GM12865 (cell line): ENCODE results near the gene REG1A.

Source experiments
- DNase-seq: peaks from one replicate; pipeline ENCODE4 v3.0.0; 2010; ENCODE audit warnings: low read depth
- H3K4me3 ChIP-seq: 2 replicates; pipeline ENCODE4 v1.5.1; 2011; ENCODE audit warnings: mild to moderate bottlenecking, low read depth, low read length, control low read depth
- TF ChIP-seq, protein P1 (sequence below): IDR thresholded peaks from 2 replicates; pipeline ENCODE4 v1.5.1; 2011; ENCODE audit warnings: low read length, control low read depth, low read depth, inconsistent platforms; ENCODE audit not compliant: insufficient read depth; ENCODE audit errors: missing control alignments

The REG1A gene

DNA sequence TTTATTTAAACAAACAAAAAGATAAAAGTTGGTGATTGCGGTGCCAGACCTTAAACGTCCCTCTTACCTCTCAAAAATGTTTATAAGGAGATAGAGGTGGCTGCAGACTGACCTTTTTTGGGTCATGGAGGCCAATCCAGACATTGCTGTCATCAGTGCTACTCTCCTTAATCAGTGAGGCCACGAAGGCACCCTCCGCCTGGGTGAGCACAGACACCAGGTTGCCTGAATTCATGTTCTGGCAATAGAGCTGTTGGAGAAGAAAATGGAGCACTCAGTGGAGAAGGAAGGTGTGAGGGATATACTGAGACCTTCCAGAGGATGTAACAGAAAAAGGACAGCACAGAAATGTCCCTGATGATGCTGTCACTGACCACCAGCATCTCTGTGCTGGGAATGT lies 34.0 kb upstream of the REG1A start:
- TF ChIP-seq, protein P1, sequence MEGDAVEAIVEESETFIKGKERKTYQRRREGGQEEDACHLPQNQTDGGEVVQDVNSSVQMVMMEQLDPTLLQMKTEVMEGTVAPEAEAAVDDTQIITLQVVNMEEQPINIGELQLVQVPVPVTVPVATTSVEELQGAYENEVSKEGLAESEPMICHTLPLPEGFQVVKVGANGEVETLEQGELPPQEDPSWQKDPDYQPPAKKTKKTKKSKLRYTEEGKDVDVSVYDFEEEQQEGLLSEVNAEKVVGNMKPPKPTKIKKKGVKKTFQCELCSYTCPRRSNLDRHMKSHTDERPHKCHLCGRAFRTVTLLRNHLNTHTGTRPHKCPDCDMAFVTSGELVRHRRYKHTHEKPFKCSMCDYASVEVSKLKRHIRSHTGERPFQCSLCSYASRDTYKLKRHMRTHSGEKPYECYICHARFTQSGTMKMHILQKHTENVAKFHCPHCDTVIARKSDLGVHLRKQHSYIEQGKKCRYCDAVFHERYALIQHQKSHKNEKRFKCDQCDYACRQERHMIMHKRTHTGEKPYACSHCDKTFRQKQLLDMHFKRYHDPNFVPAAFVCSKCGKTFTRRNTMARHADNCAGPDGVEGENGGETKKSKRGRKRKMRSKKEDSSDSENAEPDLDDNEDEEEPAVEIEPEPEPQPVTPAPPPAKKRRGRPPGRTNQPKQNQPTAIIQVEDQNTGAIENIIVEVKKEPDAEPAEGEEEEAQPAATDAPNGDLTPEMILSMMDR = no peak
- no peak for DNase-seq
- H3K4me3 ChIP-seq = no peak overlapping the region

DNA sequence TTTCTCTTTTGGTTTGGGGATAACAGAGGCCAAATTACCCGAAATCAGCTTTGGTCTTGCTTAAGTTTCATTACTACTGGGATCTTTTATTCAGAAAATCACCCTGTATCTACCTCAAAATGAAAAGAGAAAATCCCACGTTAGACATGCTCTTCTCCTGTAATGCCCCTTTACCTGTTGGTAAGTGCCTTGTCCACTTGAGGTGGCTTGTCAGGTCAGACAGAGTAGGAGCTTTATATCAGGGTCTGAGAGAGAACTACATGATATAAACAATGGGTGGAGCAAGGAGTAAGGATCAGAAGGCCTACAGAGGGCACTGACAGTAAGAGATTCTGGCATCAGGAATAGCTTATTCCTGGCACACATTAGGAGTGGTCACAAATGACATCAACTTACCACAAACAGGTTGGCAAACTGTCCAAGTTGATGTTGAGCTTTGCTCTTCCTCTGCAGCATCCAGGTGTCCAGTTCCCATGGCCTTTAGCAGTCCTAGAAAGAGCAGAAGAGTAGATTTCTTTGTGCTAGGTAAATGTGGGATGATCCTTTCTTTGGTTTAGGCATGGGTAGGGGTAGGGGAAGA lies 32.4 kb upstream of the REG1A start, which contains the start of gene REG1B:
Gene REG1B, minus strand, starts transcription at position 209 of the 580 bp plus-strand sequence. CDS start 381 bp downstream, outside the sequence.
- TF ChIP-seq, protein P1 = no peak
- no peak for DNase-seq
- H3K4me3 ChIP-seq = no peak within 1 kb of the TSS

DNA sequence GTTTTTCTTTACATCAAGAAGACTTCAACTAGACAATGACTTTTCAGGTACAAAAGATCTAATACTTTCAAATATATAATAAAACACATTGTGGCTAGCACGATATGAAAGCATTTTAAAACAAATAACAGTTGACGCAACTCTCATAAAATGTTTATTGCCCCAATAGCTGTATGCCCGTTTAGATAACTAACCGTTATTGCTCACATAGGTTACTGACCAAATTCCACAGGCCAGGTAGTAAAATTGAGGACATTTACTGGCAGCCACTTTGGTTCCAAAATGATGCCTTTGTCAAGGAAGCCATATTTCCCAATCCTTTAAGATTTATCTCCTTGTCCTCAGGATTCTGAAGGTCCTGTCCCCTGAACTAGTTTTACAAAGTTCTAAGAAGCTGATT lies 29.6 kb upstream of the REG1A start:
- no peak for DNase-seq
- TF ChIP-seq, protein P1 = no peak
- no peak overlapping the region for H3K4me3 ChIP-seq

DNA sequence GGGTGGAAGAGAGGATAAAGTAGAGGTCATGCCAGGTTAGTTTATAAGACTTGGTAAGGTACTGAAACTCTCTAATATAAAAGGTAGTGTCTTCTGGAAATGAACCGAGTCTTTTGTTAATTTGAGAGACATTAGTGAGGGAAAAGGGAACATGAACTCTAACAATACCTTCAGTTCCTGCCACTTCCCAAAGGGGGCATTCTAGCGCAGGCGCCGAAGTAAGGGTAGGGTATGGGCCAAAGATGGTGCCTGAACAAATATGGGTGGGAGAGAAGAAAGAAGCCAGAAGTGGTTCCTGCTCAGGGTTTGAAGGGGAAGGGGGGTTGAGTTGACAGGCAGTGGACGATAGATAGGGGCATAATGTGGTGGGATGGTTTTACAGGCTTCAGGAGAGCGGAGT lies 22.4 kb upstream of the REG1A start:
- DNase-seq = no peak
- no peak overlapping the region for H3K4me3 ChIP-seq
- TF ChIP-seq, protein P1 = no peak

DNA sequence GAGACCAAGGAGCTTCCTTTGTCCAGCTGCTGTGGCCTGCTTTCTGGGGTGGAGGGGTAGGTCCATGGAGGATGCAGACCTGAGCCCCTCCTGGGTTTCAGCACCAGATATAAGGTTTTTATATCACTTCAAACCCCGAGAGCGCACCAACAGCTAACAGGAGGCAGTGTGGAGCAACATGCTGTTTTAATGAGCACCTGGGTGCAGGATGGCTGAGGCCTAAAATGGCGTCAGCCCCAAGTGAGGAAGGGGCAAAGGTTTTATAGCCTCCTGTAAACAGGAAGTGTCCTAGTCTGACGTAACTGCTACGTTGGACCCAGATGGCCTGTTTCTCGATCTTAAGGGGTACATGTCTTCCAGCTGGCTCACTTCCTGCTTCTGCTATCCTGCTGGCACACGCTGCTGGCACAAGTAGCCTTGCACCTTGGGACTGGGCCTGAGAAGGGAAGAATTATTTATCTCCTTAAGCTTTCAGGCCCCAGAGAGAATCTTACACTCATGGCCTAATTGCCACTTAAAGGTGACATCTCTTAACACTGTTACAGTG lies 21.1 kb upstream of the REG1A start:
- TF ChIP-seq, protein P1 = no peak
- no peak overlapping the region for H3K4me3 ChIP-seq
- DNase-seq = no peak

DNA sequence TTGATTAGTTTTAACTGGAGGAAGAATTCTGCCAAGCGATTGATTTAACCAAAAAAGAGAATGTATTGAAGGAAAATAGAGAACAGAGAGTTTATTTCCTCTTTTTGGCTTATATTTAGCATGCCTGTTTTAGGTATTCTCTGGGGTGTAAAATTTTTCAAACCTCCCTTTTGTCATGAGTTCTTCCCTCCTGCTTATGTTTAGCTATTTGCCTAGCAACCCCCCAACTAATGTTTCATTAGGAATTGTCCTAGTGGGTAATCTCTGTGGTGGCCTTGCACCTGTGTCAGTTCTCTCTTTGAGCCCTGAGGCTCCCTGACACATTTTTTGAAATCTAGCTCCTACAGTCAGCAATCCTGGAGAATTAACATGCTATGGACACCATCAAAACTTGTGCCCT lies 20.0 kb upstream of the REG1A start:
- TF ChIP-seq, protein P1 = no peak
- H3K4me3 ChIP-seq = no peak overlapping the region
- DNase-seq = no peak

DNA sequence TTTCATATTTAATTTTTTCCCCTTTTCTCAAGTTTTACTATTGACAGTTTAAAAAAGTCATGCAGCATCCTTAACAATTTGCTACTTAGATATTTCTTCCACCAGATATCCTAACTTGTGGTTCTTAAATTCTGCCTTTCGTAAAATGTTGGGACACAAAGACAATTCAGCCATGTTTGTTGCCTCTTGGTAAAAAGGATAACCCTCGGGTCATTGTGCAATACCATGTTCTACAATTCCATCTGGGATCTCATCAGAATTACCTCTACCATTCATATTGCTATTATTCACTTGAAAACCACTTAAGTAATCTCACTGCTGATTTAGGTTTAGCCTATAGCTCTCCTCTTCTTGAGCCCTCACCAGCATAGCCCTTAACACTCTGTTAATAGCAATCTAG lies 19.3 kb upstream of the REG1A start:
- DNase-seq = no peak
- TF ChIP-seq, protein P1 = no peak
- no peak overlapping the region for H3K4me3 ChIP-seq
